Activated naive CD4-positive, alpha-beta T cell treated with anti-CD3 and anti-CD28 coated beads, Interleukin-2, amount 10 ng/mL, durations not matched to agents 7 days and 5 days (primary cell): ENCODE measurements around the gene ASTN2.

Experiments
- CTCF ChIA-PET: fragments of 350-600 bp; sonication (Branson Sonifier 250); formaldehyde crosslinking; loops from one replicate; lab custom pipeline; 2021; ENCODE audit warnings: antibody characterized with exemption; lab: Charles Lee
- DNase-seq: peaks from one replicate; pipeline ENCODE4 v3.0.0-alpha.2; 2020
- H3K27ac Mint-ChIP-seq: one replicate; pipeline ENCODE4 v1.8.0; 2021; ENCODE audit warnings: mild to moderate bottlenecking, moderate library complexity, mixed read lengths
- H3K27me3 Mint-ChIP-seq: one replicate; pipeline ENCODE4 v1.8.0; 2021; ENCODE audit warnings: mild to moderate bottlenecking, mixed read lengths
- H3K36me3 Mint-ChIP-seq: one replicate; pipeline ENCODE4 v1.8.0; 2021; ENCODE audit warnings: mixed read lengths
- H3K4me1 Mint-ChIP-seq: one replicate; pipeline ENCODE4 v1.8.0; 2021; ENCODE audit warnings: mixed read lengths
- H3K4me3 Mint-ChIP-seq: one replicate; pipeline ENCODE4 v1.8.0; 2021; ENCODE audit warnings: mild to moderate bottlenecking, moderate library complexity, mixed read lengths
- H3K9me3 Mint-ChIP-seq: one replicate; pipeline ENCODE4 v1.8.0; 2021; ENCODE audit warnings: mixed read lengths

ASTN2 gene

GRCh38 chr9:116656977-116657376 is 757.9 kb downstream of the ASTN2 start:
- DNase-seq, result no peak
- Mint-ChIP-seq H3K4me1 (no peaks in the 10 kb centered on the region), H3K4me3 (no peak overlapping the region), H3K36me3 (no peaks in the 10 kb centered on the region), H3K9me3 (no peaks in the 10 kb centered on the region), H3K27me3 (no peaks in the 10 kb centered on the region), H3K27ac (no peak overlapping the region)
- CTCF ChIA-PET, result no interaction called here

- Mint-ChIP-seq H3K36me3 (no peaks in the 10 kb centered on the region), H3K27ac (no peak overlapping the region), H3K27me3 (no peaks in the 10 kb centered on the region), H3K9me3 (no peaks in the 10 kb centered on the region), H3K4me1 (no peaks in the 10 kb centered on the region), H3K4me3 (no peak overlapping the region)
- CTCF ChIA-PET, result no interaction called here
- no peak for DNase-seq
These were observed 758.3 kb downstream of the ASTN2 start for GRCh38 chr9:116656501-116656971.

- CTCF ChIA-PET, result no interaction called here
- Mint-ChIP-seq H3K36me3 (no peaks in the 10 kb centered on the region), H3K4me1 (no peaks in the 10 kb centered on the region), H3K27ac (no peak overlapping the region), H3K27me3 (no peaks in the 10 kb centered on the region), H3K4me3 (no peak overlapping the region), H3K9me3 (no peaks in the 10 kb centered on the region)
- DNase-seq, result no peak
These were observed 760.9 kb downstream of the ASTN2 start for GRCh38 chr9:116654059-116654355.

- Mint-ChIP-seq H3K27me3 (no peaks in the 10 kb centered on the region), H3K4me1 (no peaks in the 10 kb centered on the region), H3K9me3 (no peaks in the 10 kb centered on the region), H3K27ac (no peak overlapping the region), H3K36me3 (no peaks in the 10 kb centered on the region), H3K4me3 (no peak overlapping the region)
- no peak for DNase-seq
- CTCF ChIA-PET, result no interaction called here
These were observed 761.4 kb downstream of the ASTN2 start for GRCh38 chr9:116653348-116654058.

GRCh38 chr9:116647515-116647809 is 767.4 kb downstream of the ASTN2 start:
- no peak overlapping the region for H3K27ac Mint-ChIP-seq
- no peaks in the 10 kb centered on the region for H3K27me3 Mint-ChIP-seq
- H3K4me1 Mint-ChIP-seq, result no peaks in the 10 kb centered on the region
- CTCF ChIA-PET, result interaction anchor here (1.0 kb wide), 1 partner anchor 58 kb away, joined by 4 read pairs; no protein-coding TSS in a partner anchor
- H3K9me3 Mint-ChIP-seq, result no peaks in the 10 kb centered on the region
- no peak for DNase-seq
- H3K4me3 Mint-ChIP-seq, result no peak overlapping the region
- H3K36me3 Mint-ChIP-seq, result no peaks in the 10 kb centered on the region

- no peak overlapping the region for H3K27ac Mint-ChIP-seq
- H3K36me3 Mint-ChIP-seq, result no peaks in the 10 kb centered on the region
- CTCF ChIA-PET, result interaction anchor here (1.0 kb wide), 1 partner anchor 57 kb away, joined by 4 read pairs; no protein-coding TSS in a partner anchor
- no peak overlapping the region for H3K4me3 Mint-ChIP-seq
- DNase-seq, result no peak
- no peaks in the 10 kb centered on the region for H3K27me3 Mint-ChIP-seq
- H3K9me3 Mint-ChIP-seq, result no peaks in the 10 kb centered on the region
- H3K4me1 Mint-ChIP-seq, result no peaks in the 10 kb centered on the region
These were observed 768.0 kb downstream of the ASTN2 start for GRCh38 chr9:116646661-116647514.

GRCh38 chr9:116644091-116644688 is 770.7 kb downstream of the ASTN2 start:
- Mint-ChIP-seq H3K36me3 (no peaks in the 10 kb centered on the region), H3K27ac (no peak overlapping the region), H3K4me3 (no peak overlapping the region), H3K9me3 (no peaks in the 10 kb centered on the region), H3K4me1 (no peaks in the 10 kb centered on the region), H3K27me3 (no peaks in the 10 kb centered on the region)
- no peak for DNase-seq
- CTCF ChIA-PET, result interaction anchor here (0.9 kb wide), 1 partner anchor 17 kb away, joined by 3 read pairs; no protein-coding TSS in a partner anchor

- H3K36me3 Mint-ChIP-seq, result no peaks in the 10 kb centered on the region
- H3K4me3 Mint-ChIP-seq, result no peak overlapping the region
- no peaks in the 10 kb centered on the region for H3K27me3 Mint-ChIP-seq
- no peaks in the 10 kb centered on the region for H3K9me3 Mint-ChIP-seq
- CTCF ChIA-PET, result no interaction called here
- no peak for DNase-seq
- H3K27ac Mint-ChIP-seq, result no peak overlapping the region
- H3K4me1 Mint-ChIP-seq, result no peaks in the 10 kb centered on the region
These were observed 771.2 kb downstream of the ASTN2 start for GRCh38 chr9:116643691-116644090.

- H3K27me3 Mint-ChIP-seq, result no peaks in the 10 kb centered on the region
- DNase-seq, result no peak
- H3K4me3 Mint-ChIP-seq, result no peak overlapping the region
- no peaks in the 10 kb centered on the region for H3K9me3 Mint-ChIP-seq
- CTCF ChIA-PET, result no interaction called here
- no peak overlapping the region for H3K27ac Mint-ChIP-seq
- H3K36me3 Mint-ChIP-seq, result no peaks in the 10 kb centered on the region
- no peaks in the 10 kb centered on the region for H3K4me1 Mint-ChIP-seq
These were observed 773.4 kb downstream of the ASTN2 start for GRCh38 chr9:116641292-116642059.

GRCh38 chr9:116639251-116639741 is 775.6 kb downstream of the ASTN2 start:
- CTCF ChIA-PET, result no interaction called here
- no peak overlapping the region for H3K27ac Mint-ChIP-seq
- no peaks in the 10 kb centered on the region for H3K9me3 Mint-ChIP-seq
- no peaks in the 10 kb centered on the region for H3K27me3 Mint-ChIP-seq
- H3K36me3 Mint-ChIP-seq, result no peaks in the 10 kb centered on the region
- H3K4me1 Mint-ChIP-seq, result no peaks in the 10 kb centered on the region
- DNase-seq, result no peak
- no peak overlapping the region for H3K4me3 Mint-ChIP-seq

- Mint-ChIP-seq H3K27ac (no peak overlapping the region), H3K4me1 (no peaks in the 10 kb centered on the region), H3K36me3 (no peaks in the 10 kb centered on the region), H3K9me3 (no peaks in the 10 kb centered on the region), H3K27me3 (no peaks in the 10 kb centered on the region), H3K4me3 (no peak overlapping the region)
- DNase-seq, result no peak
- CTCF ChIA-PET, result no interaction called here
These were observed 778.9 kb downstream of the ASTN2 start for GRCh38 chr9:116635908-116636307.

- Mint-ChIP-seq H3K4me3 (no peak overlapping the region), H3K27ac (no peak overlapping the region), H3K9me3 (no peaks in the 10 kb centered on the region), H3K4me1 (no peaks in the 10 kb centered on the region), H3K36me3 (no peaks in the 10 kb centered on the region), H3K27me3 (no peaks in the 10 kb centered on the region)
- DNase-seq, result no peak
- CTCF ChIA-PET, result no interaction called here
These were observed 781.6 kb downstream of the ASTN2 start for GRCh38 chr9:116632990-116633838.

- H3K36me3 Mint-ChIP-seq, result no peaks in the 10 kb centered on the region
- H3K27me3 Mint-ChIP-seq, result no peaks in the 10 kb centered on the region
- no peaks in the 10 kb centered on the region for H3K9me3 Mint-ChIP-seq
- no peak for DNase-seq
- H3K27ac Mint-ChIP-seq, result no peak overlapping the region
- CTCF ChIA-PET, result no interaction called here
- H3K4me1 Mint-ChIP-seq, result no peaks in the 10 kb centered on the region
- H3K4me3 Mint-ChIP-seq, result no peak overlapping the region
These were observed 785.2 kb downstream of the ASTN2 start for GRCh38 chr9:116629634-116630033.
